ENCODE data around the gene S100A5. TPM values are rescaled to one million over a fixed set of nuclear protein-coding genes. Genes with fewer than 3 reads are reported as not detected.

The S100A5 gene
- total RNA-seq, 1 donor from 2014 or later = not detected

DNA sequence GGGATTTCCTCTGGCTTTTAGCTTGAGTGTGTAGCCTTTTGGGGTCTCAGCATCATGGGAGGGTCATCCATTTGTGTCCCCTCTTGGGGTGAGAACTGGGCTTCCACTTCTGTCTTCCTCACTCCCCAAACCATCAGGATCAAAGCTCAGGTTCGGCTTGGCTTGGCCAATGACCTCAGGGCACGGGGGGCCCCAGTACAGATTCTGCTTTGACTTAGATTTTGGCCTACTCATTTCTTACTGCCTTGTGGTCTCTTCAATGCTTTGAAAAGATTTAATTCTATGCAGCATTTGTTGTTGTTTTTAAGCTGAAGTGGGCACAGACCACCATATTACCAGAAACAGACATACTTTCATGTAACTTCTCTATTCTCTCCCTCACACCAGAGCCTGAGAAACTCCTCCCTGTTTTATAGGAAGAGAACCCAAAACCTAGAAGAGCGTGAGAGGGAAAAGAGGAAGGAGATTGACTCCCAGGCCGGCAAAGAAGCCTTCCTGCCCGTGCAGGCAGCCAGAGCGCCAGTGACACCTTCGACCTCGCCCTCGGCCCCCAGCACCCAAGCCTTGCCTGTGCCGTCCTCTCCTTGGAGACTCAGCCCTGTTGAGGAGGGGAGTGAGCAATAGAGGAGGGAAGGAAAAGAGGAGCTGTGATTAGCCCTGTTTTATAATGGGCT is 10.2 kb upstream of the S100A5 start:
- intact Hi-C loops (cut with DNase I) = no loop called here
- DNase-seq (no peak), ATAC-seq (ENCODE audit: poor library complexity) (no peak)

DNA sequence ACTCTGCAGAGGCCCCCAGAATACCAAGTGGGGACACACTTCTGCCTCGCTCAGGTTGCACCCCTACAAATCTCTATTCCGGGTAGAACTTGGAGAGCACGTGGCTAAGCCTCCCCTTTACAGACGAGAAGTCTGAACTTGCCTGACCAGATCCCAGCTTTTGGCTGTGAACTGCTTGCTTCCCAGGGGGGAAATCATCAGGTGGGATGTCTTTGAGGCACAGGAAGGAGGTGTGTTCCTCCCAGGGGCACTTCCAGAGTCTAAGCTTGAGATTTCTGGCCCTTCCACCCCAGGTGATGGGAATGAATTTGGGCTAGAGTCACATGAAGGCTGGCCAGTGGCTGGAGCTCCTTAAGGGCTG is 9.6 kb upstream of the S100A5 start:
- ATAC-seq (ENCODE audit: poor library complexity) (no peak), DNase-seq (no peak)
- intact Hi-C loops (cut with DNase I) = no loop called here

DNA sequence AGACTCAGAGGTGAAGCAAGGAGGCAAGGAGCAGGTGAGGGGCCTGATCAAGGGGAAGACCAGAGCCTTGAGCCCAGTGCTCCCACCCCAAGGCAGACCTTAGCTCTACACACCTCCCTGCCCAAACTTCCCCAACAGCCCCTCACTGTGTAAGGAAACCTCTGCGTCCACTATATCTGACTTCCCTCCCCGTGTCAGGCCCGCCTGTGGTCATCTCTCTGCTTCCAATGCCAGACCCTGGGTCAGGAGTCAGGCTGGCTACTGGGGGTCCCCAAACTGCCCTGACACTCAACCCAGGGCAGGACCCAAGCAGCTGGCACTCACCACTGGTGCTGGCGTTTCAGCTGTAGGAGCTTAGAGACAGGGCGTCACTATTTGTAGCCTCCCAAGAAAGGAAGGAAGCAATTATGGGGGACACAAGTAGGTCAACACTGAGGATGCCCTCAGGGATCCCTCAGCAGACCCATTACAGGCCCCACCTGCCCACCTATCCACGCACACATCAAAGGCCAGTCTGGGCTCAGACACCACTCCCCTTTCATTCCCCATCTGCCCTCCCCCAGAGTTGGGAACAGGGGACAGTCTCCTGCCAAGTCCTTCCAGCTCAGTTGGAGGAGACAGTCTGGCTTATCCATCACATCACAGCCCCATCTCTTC is 9.1 kb upstream of the S100A5 start:
- ATAC-seq (ENCODE audit: poor library complexity) (no peak), DNase-seq (no peak)
- intact Hi-C loops (cut with DNase I) = no loop called here

DNA sequence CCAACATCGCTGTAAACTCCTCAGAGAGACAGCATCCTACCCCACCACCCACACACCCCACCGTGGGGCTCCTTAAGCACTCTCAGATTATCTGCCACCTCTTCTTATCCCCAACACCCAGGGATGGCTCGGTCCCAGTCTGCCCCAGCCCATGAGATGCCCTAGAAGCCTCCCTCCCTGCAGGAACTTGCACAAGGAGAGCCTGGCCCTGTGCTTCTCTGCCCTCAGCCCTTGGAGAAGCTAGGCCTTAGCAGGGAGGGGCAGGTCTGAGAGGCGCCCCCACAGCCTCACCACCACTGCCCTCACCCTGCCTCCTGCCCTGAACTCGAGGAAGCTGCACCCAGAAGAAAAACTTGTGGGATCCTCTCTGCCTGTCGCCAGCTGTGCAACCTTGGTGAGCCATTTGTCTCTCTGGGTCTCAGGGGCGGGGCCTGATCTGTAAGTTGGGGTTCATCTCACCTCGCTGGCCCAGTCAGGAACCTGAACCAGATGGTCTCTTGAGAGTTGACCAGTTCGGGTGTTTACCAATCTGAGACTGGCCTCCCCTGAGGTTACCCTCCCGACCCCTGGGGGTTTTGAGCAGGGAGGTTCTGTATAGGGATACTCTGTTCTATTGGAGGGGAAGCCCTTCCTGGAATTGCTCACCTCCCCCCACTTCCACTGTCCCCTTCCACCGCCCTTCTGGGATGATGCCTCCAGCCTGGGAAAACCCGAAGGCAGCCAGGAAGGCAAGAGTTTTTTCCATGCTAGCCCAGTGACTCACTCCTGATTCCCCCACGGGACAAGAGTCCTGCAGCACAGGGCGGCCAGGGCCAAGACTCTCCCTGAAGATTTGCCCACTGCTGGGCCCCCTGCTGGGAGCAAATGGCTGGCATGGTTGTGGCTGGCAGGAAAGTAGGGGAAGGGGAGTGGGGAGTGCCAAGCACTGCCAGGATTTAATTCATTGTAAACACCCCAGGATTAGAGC is 8.3 kb upstream of the S100A5 start, which contains the start of gene S100A3:
TSS of gene S100A3 (minus strand) at position 537 of the 967 bp plus-strand sequence. CDS start 773 bp downstream, outside the sequence.
- peak; percentile 75 for DNase-seq
- ATAC-seq (ENCODE audit: poor library complexity) = peak; percentile 35
- intact Hi-C loops (cut with DNase I) = no loop called here

DNA sequence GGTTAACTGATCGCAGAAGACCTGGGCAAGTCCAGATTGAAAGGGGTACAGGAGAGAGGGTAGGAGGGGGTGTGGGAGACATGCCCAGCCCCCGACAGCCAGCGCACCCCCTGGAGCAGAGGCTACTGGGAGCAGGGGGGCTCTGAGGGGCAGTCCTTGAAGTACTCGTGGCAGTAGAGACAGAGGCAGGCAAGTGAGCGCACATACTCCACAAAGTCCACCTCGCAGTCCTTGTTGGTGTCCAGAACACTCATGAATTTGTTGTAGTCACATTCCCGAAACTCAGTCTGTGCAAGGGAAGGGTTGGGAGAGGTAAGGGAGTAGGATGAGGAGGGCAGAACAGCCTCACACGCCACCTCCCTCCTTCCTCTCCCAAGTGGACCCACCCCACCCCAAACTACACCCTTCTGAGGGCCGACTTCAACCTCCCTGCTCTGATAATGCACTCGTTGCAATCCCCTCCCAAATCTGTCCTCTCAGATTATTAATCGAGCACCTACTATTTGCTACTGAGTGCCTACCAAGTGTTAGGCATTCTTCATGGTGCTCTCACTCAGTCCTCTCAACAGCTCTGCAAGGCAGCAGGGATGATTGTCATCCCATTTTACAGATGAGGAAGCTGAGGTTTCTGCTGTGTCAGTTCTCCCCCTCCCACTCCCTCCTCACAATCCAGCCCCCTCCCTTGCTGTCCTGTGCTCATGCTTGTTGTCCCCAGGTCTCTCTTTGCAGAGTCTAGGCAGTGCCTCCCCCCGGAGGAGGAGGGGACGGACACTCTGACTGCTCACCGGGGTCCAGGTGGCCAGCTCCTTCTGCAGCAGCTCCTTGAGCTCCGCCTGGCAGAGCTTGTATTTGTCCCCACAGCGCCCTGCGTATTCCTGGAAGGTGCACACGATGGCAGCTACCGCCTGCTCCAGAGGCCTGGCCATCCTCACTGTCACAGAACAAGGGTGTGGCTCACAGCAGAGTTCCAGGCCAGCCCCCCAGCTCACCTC is 7.1 kb upstream of the S100A5 start:
- ATAC-seq (ENCODE audit: poor library complexity) = no peak
- no peak for DNase-seq
- intact Hi-C loops (cut with DNase I) = no loop called here

DNA sequence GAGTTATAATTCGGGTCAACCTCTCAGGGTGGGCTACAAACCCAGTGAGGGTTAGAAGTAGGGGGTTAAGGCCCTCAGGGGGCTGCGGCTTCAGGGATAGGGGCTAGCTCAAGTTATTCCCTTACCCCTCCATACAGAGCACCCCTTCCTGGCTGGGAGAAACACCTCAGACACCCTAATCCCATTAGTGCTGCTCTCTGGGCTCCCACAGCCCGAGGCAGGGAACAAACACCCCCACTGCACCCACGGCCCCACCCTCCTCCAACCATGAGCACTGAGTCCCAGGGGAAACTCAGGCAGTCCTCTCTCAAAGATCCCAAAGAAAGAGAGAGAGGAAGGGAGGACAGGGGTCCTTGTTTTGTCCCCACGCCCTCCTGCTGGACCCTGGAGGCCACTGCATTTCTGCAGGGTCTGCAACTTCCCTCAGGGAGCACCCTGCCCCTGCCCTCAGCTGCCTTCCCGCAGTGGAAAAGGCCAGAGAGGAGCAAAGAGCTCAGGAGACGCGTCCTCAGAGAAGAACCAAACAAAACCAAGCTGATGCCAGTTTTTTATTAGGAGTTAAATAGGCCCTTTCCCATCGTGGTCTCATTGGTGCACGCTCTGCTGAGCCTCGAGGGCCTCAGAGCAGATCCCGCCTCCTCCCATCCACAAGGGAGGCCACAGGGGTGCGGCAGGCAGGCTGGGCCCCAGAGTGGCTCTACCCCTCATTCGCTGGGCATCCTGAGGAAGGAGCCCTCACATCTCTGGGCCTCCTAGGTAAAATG is 6.2 kb upstream of the S100A5 start:
- DNase-seq (no peak), ATAC-seq (ENCODE audit: poor library complexity) (no peak)
- intact Hi-C loops (cut with DNase I) = no loop called here

DNA sequence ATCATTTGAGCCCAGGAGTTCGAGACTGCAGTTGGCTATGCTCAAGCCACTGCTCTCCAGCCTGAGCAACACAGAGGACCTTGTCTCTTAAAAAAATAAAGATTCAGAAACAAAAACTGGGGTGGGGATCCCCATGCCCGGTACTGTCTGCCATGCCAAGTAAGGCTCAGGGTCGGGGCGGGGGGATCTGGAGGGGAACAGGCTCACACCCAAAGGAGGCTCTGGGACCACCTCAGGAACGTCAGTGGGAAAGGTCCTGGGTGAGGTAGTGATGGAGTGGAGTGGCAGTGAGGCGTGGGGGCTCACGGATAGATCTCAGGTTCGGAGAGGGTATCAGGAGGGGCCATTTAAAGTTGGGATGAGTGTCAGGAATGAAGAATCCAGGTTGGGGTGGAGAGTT is 5.6 kb upstream of the S100A5 start:
- DNase-seq (no peak), ATAC-seq (ENCODE audit: poor library complexity) (no peak)
- intact Hi-C loops (cut with DNase I) = no loop called here

DNA sequence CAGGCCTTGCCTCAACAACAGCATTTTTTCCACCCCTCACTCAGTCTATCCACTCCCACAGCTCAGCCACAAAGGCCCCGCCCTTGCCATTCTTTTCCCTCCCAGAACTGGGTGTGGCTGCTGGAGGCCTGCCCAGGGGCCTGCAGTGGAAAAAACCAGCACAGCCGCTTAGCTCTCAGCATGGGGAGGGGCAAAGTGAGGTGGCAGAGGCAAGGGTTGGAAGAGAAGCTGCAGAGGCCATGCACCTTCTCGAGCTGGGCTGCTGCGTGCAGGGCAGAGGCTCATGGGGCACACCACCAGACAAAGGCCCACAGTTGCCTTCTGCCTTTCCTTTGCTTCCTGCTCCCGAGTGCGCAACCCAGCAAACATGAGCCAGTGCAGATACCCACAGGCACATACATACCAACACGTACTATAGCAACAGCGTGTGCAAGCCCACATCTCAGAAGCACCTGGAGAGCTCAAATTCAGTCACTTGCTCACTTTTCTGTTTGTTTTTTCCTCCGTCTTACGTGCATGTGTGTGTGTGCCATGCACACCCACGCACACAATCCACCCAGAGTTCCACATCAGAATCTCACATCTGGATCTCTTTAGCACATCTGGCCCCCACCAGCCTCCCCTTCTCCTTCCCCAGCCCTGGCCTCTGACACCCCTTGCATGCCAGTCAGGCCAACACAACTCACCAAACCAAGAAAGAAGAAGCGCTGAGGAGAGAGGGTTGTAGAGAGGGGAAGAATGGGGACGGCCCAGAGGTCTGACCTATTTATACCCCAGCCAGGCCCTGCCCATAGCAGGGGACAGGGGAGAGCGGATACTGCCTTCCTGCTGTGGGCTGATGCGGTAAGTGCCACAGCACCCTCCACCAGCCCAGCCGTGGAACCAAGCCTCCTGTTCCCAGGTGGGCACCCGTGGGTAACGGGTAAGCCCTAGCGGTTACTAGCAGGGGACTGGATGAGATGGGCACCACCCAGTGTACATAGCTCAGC is 4.6 kb upstream of the S100A5 start, which contains the start of gene S100A4:
TSS of gene S100A4 (minus strand) at position 740 of the 989 bp plus-strand sequence. CDS start 1,012 bp downstream, outside the sequence.
- DNase-seq (peak; percentile 95), ATAC-seq (ENCODE audit: poor library complexity) (peak; percentile 88)
- intact Hi-C loops (cut with DNase I) = no loop called here

DNA sequence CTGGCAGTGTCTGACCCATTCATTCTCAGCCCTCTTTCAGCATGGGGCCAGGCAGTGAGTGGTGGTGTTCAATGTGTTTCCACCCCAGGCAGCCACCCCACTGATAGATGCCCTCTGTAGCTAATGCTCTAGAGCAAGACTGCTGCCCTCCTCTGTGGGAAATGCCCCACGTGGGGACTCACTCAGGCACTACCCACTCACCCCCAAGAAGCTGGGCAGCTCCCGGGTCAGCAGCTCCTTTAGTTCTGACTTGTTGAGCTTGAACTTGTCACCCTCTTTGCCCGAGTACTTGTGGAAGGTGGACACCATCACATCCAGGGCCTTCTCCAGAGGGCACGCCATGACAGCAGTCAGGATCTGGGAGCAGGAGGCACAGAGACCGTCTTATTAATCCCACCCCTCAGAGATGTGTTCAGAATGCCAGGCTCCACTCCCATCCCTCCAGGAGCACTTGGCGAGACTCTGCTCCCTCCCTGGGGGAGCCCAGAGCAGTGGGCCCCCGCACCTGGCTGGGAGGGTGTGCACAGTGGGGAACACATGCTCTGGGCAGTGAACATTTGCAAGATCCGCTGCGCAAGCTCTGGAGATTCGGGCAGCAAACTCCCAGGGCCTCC is 3.8 kb upstream of the S100A5 start:
- intact Hi-C loops (cut with DNase I) = no loop called here
- no peak for ATAC-seq (ENCODE audit: poor library complexity)
- no peak for DNase-seq

DNA sequence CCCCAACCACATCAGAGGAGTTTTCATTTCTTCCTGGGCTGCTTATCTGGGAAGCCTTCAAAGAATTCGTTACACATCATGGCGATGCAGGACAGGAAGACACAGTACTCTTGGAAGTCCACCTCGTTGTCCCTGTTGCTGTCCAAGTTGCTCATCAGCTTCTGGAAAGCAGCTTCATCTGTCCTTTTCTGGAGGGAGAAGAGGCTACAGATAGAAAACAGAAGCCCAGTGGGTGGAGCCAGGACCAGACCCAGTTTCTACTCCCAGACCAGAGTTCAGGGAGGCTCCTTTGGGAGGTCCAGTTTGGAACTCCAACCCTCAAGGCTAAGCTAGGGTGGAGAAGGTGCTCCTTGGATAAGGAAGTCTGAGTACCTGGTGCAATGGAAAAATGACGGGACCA is 3.0 kb upstream of the S100A5 start:
- intact Hi-C loops (cut with DNase I) = no loop called here
- no peak for DNase-seq
- ATAC-seq (ENCODE audit: poor library complexity) = no peak

DNA sequence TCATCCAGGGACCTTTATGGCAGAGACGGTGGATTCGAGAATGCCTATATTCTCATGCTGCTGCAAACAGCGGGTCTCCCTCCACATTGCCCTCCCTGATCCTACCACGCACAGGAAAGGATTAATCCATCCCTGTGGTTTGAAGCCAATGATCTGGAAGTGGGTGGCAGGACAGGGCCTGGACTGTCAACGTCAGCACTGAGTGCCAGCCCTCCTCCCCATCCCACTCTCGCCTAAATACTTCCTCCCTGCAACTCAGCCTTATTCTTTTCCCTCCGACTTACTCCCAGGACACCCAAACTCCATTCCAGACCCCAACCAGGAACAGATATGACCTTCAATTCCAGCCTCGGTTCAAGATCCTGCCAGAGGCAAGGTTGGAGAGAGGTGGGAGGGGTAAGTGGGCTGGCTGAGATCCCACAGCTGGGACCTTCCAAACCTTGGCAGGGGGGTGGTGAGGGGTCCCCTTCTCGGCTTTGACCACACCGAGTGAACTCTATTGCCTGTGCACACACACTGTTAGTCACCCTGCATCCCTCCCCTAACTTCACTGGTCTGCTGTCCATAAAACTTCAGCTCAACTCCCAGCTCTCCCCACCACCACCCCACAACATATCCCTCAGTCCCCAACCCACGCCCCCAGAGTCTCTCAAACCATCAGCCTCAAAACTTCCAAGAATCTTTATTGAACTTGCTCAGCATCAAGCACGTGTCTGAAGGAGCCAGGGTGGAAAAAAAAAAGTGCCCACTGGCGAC is 2.4 kb upstream of the S100A5 start:
- DNase-seq (no peak), ATAC-seq (ENCODE audit: poor library complexity) (no peak)
- intact Hi-C loops (cut with DNase I) = no loop called here

DNA sequence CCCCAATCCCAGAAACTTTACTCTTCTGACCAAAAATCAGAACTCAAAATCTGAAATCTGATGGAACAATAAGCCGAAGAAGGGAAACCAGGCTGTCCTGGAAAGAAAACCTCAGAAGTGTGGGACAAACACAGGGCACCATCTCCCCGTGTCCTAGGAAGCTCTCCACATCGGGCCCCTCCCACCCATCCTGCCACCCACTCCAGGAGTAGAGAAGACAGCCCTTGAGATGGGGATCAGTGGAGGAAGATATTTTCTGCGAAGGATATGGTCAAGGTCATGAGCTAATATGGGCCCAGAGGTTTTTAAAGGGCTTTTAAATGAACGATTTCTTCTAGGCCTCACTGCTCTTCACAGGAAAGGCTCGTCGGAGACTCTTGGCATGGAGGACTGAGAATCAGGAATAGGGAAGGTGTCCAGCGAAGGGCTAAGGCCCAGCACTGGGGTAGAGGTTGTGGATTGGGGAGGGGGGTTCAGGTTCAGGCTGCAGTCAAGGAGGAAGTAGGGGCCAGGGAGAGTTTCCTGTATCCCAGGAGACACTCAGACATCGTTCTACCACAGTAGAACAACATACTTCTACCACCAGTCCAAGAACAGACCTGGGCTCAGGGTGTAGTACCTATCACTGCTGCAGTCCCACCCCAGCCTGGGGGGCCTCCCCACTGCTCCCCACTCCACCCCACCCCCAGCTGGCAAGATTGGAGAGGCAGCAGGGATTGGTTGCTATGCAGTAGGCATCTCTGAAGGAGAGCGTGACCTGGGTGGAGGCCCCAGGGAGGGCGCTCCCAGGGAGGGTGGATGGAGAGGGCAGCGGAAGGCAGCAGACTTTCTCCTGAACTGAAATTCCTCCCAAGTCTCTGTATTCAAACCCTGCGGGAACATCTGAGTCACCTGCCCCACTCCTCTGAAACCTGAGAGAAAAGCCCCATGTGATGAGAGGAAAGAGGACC is 1.2 kb upstream of the S100A5 start:
- intact Hi-C loops (cut with DNase I) = no loop called here
- DNase-seq = no peak
- no peak for ATAC-seq (ENCODE audit: poor library complexity)

DNA sequence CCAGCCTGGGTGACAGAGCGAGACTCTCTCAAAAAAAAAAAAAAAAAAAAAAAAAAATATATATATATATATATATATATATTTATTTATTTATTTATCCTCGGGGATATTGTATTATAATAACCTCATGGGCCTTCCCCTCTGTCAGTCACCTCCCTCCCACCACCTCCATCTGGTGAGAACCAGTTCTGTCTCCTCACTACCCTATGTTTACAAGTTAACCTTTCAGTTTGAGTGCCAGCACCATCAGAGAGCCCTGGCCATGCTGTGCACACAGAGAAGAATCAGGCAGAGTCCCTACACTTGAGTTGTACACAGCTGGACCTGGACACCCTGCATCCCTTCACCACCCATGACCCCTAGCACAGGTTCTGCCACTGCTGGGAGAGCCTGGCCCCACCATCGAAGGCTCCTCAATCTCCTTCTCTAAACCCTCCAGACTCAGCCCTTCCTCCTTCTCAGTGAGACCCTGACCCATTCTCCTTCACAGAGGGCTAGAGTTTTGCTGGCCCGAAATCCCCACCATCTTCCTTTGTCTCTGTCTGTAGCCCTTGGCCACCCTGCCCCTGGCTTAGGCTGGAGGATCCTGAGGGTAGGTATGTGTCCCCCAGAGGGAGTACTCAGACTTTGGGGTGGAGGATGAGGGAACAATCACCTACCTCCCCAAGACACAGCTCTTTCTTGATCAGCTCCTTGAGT is 1.2 kb downstream of the S100A5 start:
- ATAC-seq (ENCODE audit: poor library complexity) = no peak
- intact Hi-C loops (cut with DNase I) = loop anchor here (10.0 kb wide), 1 partner anchor 445 kb away; the partner anchor contains the start of gene RAB13
- no peak for DNase-seq

Measured in Right ventricle myocardium superior (tissue), 1 donor.